H9 (cell line): ENCODE data around the gene STT3A. TPM values are rescaled to one million over a fixed set of nuclear protein-coding genes. Genes with fewer than 3 reads are reported as not detected.

Source experiments
- DNase-seq: peaks from one replicate; pipeline ENCODE4 v3.0.0-alpha.2; 2017
- H2AFZ ChIP-seq: one replicate; pipeline ENCODE4 v1.6.1; 2013; ENCODE audit warnings: mild to moderate bottlenecking, low read length, control low read depth, moderate library complexity
- H2AK5ac ChIP-seq: 2 replicates; pipeline ENCODE4 v1.6.1; 2013; ENCODE audit warnings: low read length, control low read depth, mixed read lengths; ENCODE audit not compliant: insufficient read length
- H2BK120ac ChIP-seq: one replicate; pipeline ENCODE4 v1.6.1; 2013; ENCODE audit warnings: low read depth, mild to moderate bottlenecking, low read length, control low read depth, inconsistent platforms; ENCODE audit not compliant: poor library complexity, severe bottlenecking
- H2BK12ac ChIP-seq: 2 replicates; pipeline ENCODE4 v1.6.1; 2013; ENCODE audit warnings: low read length, control low read depth, mixed read lengths, low read depth; ENCODE audit not compliant: insufficient read length
- H2BK15ac ChIP-seq: 2 replicates; pipeline ENCODE4 v1.6.1; 2013; ENCODE audit warnings: low read depth, low read length, control low read depth
- H2BK20ac ChIP-seq: one replicate; pipeline ENCODE4 v1.6.1; 2013; ENCODE audit warnings: low read depth, mild to moderate bottlenecking, low read length, control low read depth, inconsistent platforms; ENCODE audit not compliant: poor library complexity, severe bottlenecking
- H2BK5ac ChIP-seq: 2 replicates; pipeline ENCODE4 v1.6.1; 2013; ENCODE audit warnings: low read length, control low read depth, mixed read lengths; ENCODE audit not compliant: insufficient read length
- H3K14ac ChIP-seq: 2 replicates; pipeline ENCODE4 v1.6.1; 2013; ENCODE audit warnings: low read length, control low read depth; ENCODE audit not compliant: insufficient read depth
- H3K18ac ChIP-seq: 2 replicates; pipeline ENCODE4 v1.6.1; 2013; ENCODE audit warnings: low read depth, mild to moderate bottlenecking, mixed read lengths, low read length, control low read depth; ENCODE audit not compliant: insufficient read length
- H3K23ac ChIP-seq: 2 replicates; pipeline ENCODE4 v1.6.1; 2013; ENCODE audit warnings: low read length, control low read depth, mixed read lengths, low read depth; ENCODE audit not compliant: insufficient read length
- H3K23me2 ChIP-seq: 2 replicates; pipeline ENCODE4 v1.6.1; 2013; ENCODE audit warnings: low read depth, mild to moderate bottlenecking, mixed read lengths, low read length, control low read depth; ENCODE audit not compliant: insufficient read length, poor library complexity, severe bottlenecking
- H3K27ac ChIP-seq: 2 replicates; pipeline ENCODE4 v1.5.1; 2013; ENCODE audit warnings: low read length, control low read depth, mixed read lengths, low read depth; ENCODE audit not compliant: insufficient read length
- H3K27me3 ChIP-seq: 2 replicates; pipeline ENCODE4 v1.6.1; 2013; ENCODE audit warnings: low read length, control low read depth, inconsistent platforms; ENCODE audit not compliant: insufficient read depth
- H3K4ac ChIP-seq: 2 replicates; pipeline ENCODE4 v1.6.1; 2013; ENCODE audit warnings: low read depth, mild to moderate bottlenecking, control low read depth, inconsistent platforms, low read length, moderate library complexity
- H3K4me1 ChIP-seq: 2 replicates; pipeline ENCODE4 v1.6.1; 2013; ENCODE audit warnings: low read length, control low read depth, inconsistent platforms; ENCODE audit not compliant: insufficient read depth
- H3K4me2 ChIP-seq: 2 replicates; pipeline ENCODE4 v1.6.1; 2013; ENCODE audit warnings: low read length, control low read depth, mixed read lengths; ENCODE audit not compliant: insufficient read length, insufficient read depth
- H3K56ac ChIP-seq: 2 replicates; pipeline ENCODE4 v1.6.1; 2013; ENCODE audit warnings: low read depth, mild to moderate bottlenecking, mixed read lengths, low read length, control low read depth; ENCODE audit not compliant: insufficient read length
- H3K79me1 ChIP-seq: 2 replicates; pipeline ENCODE4 v1.6.1; 2013; ENCODE audit warnings: low read depth, mild to moderate bottlenecking, moderate library complexity, low read length, control low read depth, inconsistent platforms; ENCODE audit not compliant: insufficient read depth, poor library complexity, severe bottlenecking
- H3K79me2 ChIP-seq: 2 replicates; pipeline ENCODE4 v1.6.1; 2013; ENCODE audit warnings: low read length, control low read depth, inconsistent platforms; ENCODE audit not compliant: insufficient read depth
- H3K9ac ChIP-seq: 2 replicates; pipeline ENCODE4 v1.6.1; 2013; ENCODE audit warnings: low read length, control low read depth, mixed read lengths; ENCODE audit not compliant: insufficient read length; ENCODE audit errors: extremely low read depth
- H3K9me3 ChIP-seq: one replicate; pipeline ENCODE4 v1.6.1; 2013; ENCODE audit warnings: low read depth, low read length, inconsistent platforms; ENCODE audit not compliant: control insufficient read depth
- H3T11ph ChIP-seq: one replicate; pipeline ENCODE4 v1.6.1; 2013; ENCODE audit warnings: mild to moderate bottlenecking, low read length, control low read depth, inconsistent platforms
- H4K20me1 ChIP-seq: one replicate; pipeline ENCODE4 v1.6.1; 2013; ENCODE audit not compliant: control insufficient read depth, insufficient read length, insufficient read depth
- H4K5ac ChIP-seq: 2 replicates; pipeline ENCODE4 v1.6.1; 2013; ENCODE audit warnings: low read depth, mild to moderate bottlenecking, mixed read lengths, low read length, control low read depth; ENCODE audit not compliant: insufficient read length
- H4K8ac ChIP-seq: replicated peaks from 2 replicates; pipeline ENCODE4 v1.6.1; 2013; ENCODE audit warnings: low read length, control low read depth, mixed read lengths, low read depth; ENCODE audit not compliant: insufficient read length
- H4K91ac ChIP-seq: 2 replicates; pipeline ENCODE4 v1.6.1; 2013; ENCODE audit warnings: low read depth, mild to moderate bottlenecking, moderate library complexity, mixed read lengths, low read length, control low read depth; ENCODE audit not compliant: insufficient read length
- H3K27ac Mint-ChIP-seq, 3 experiments: 2 replicates in 2 of 3; 3 replicates in 1 of 3; pipeline ENCODE4 v1.8.0; 2020 to 2021; ENCODE audit warnings: mixed read lengths in 3 of 3, mild to moderate bottlenecking in 1 of 3, moderate library complexity in 1 of 3
- H3K27me3 Mint-ChIP-seq: 2 replicates; pipeline ENCODE4 v1.8.0; 2021; ENCODE audit warnings: low read depth, mild to moderate bottlenecking, moderate library complexity, mixed read lengths
- H3K36me3 Mint-ChIP-seq, 3 experiments: 2 replicates in 2 of 3; 3 replicates in 1 of 3; pipeline ENCODE4 v1.8.0; 2020 to 2021; ENCODE audit warnings: low read depth in 3 of 3, mixed read lengths in 3 of 3; ENCODE audit not compliant: insufficient read depth in 1 of 3
- H3K4me1 Mint-ChIP-seq, 2 experiments: 2 replicates each; pipeline ENCODE4 v1.8.0; 2020; ENCODE audit warnings: mixed read lengths in 2 of 2
- H3K4me3 Mint-ChIP-seq, 2 experiments: 2 replicates in 1 of 2; 3 replicates in 1 of 2; pipeline ENCODE4 v1.8.0; 2020 to 2021; ENCODE audit warnings: mild to moderate bottlenecking in 2 of 2, mixed read lengths in 2 of 2, moderate library complexity in 1 of 2
- H3K9me3 Mint-ChIP-seq, 2 experiments: 2 replicates in 1 of 2; 3 replicates in 1 of 2; pipeline ENCODE4 v1.8.0; 2020; ENCODE audit warnings: mild to moderate bottlenecking in 2 of 2, mixed read lengths in 2 of 2, moderate library complexity in 1 of 2
- WGBS: extraction: QIAGEN DNeasy Blood & Tissue Kit; methylation state at CpG from one replicate; pipeline ENCODE4 v1.1.7; 2013; ENCODE audit warnings: missing lambda C conversion rate, low lambda C conversion rate, mixed read lengths; ENCODE audit not compliant: insufficient read length; ENCODE audit errors: extremely low coverage; 5-methylcytosine and 5-hydroxymethylcytosine counted together
- total RNA-seq: library from RNA; stranded (reverse); gene quantifications from 2 replicates; pipeline ENCODE4 v1.2.1, GENCODE V29; 2021
- TF ChIP-seq, protein P1 (sequence below): fragments of 200-600 bp; sonication (generic); conservative IDR thresholded peaks from 3 replicates; pipeline ENCODE4 v1.8.0; 2021; ENCODE audit warnings: antibody characterized with exemption, mild to moderate bottlenecking

Gene STT3A
- total RNA-seq, 1 experiment from 2014 or later = 128 TPM

DNA sequence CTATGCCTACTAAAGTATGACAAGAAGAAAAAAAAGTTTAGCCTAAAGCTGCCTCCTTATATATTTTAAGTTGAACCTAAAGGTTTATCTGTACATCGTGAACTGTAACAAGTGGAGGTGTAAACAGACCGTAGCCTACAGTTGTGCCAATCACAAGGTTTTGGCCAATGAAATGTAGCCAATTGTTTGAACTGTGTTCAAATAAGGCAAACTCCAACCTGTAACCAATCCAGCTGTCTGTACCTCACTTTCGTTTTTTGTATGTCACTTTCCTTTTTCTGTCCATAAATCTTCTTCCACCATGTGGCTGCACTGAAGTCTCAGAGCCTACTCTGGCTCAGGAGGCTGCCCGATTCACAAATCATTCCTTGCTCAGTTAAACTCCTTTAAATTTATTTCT, 30.2 kb upstream of the STT3A start:
- H3K9ac ChIP-seq = no peak overlapping the region
- no peaks in the 10 kb centered on the region for H3K9me3 ChIP-seq
- no peak overlapping the region for H3K23ac ChIP-seq
- H3K4me2 ChIP-seq = no peak overlapping the region
- H3K79me2 ChIP-seq = no peaks in the 10 kb centered on the region
- no peak overlapping the region for H2BK12ac ChIP-seq
- H3K36me3 Mint-ChIP-seq = peaks cover 4 to 12% (median 8%) of the 10 kb centered on the region in 3 experiments; a peak in 5 of 7 replicates
- no peak overlapping the region for H3K14ac ChIP-seq
- no peaks in the 10 kb centered on the region for H3K27me3 ChIP-seq
- peaks cover 13 to 16% of the 10 kb centered on the region in 2 experiments; a peak in 4 of 5 replicates for H3K9me3 Mint-ChIP-seq
- WGBS = no CpG with 5 or more reads among the region's 4 CpGs
- no peaks in the 10 kb centered on the region; the same call in 1 of the 2 replicates for H3K27me3 Mint-ChIP-seq
- H2BK120ac ChIP-seq = no peak overlapping the region
- no peak overlapping the region for H3T11ph ChIP-seq
- no peak overlapping the region for H2AFZ ChIP-seq
- no peak overlapping the region for H3K4me3 Mint-ChIP-seq
- no peaks in the 10 kb centered on the region for H3K79me1 ChIP-seq
- no peak overlapping the region for H3K4ac ChIP-seq
- no peak overlapping the region for H3K27ac ChIP-seq
- H3K56ac ChIP-seq = no peak overlapping the region
- TF ChIP-seq, protein P1, sequence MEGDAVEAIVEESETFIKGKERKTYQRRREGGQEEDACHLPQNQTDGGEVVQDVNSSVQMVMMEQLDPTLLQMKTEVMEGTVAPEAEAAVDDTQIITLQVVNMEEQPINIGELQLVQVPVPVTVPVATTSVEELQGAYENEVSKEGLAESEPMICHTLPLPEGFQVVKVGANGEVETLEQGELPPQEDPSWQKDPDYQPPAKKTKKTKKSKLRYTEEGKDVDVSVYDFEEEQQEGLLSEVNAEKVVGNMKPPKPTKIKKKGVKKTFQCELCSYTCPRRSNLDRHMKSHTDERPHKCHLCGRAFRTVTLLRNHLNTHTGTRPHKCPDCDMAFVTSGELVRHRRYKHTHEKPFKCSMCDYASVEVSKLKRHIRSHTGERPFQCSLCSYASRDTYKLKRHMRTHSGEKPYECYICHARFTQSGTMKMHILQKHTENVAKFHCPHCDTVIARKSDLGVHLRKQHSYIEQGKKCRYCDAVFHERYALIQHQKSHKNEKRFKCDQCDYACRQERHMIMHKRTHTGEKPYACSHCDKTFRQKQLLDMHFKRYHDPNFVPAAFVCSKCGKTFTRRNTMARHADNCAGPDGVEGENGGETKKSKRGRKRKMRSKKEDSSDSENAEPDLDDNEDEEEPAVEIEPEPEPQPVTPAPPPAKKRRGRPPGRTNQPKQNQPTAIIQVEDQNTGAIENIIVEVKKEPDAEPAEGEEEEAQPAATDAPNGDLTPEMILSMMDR = no peak
- H3K23me2 ChIP-seq = no peaks in the 10 kb centered on the region
- H3K27ac Mint-ChIP-seq = no peak overlapping the region
- no peak overlapping the region for H2BK5ac ChIP-seq
- no peak overlapping the region for H4K5ac ChIP-seq
- H3K4me1 ChIP-seq = no peaks in the 10 kb centered on the region
- H4K8ac ChIP-seq = no peak overlapping the region
- H3K4me1 Mint-ChIP-seq = no peaks in the 10 kb centered on the region
- H2AK5ac ChIP-seq = no peak overlapping the region
- H2BK20ac ChIP-seq = no peak overlapping the region
- H4K91ac ChIP-seq = no peak overlapping the region
- H3K18ac ChIP-seq = no peak overlapping the region
- no peak for DNase-seq
- no peak overlapping the region for H2BK15ac ChIP-seq
- H4K20me1 ChIP-seq = no peaks in the 10 kb centered on the region
